Naive thymus-derived CD8-positive, alpha-beta T cell (primary cell): ENCODE measurements around the gene DENND1C. TPM values are rescaled to one million over a fixed set of nuclear protein-coding genes. Genes with fewer than 3 reads are reported as not detected.
A peak's percentile ranks its signal among the peaks of the same experiment; 100 is the strongest.

Source experiments
- ATAC-seq, 2 donors: fragments of 150-1000 bp; cut with Tn5 transposase in 1 of 2; sonication (Bioruptor Pico), chemical (Tn5 transposase) in 1 of 2; 1 replicate in 1 of 2; 2 replicates in 1 of 2; pipeline ENCODE4 v1.10.0; 2021; ENCODE audit warnings: mild to moderate bottlenecking in 2 of 2, moderate library complexity in 2 of 2
- POLR2A ChIA-PET: fragments of 350-600 bp; sonication (Branson Sonifier 250); formaldehyde crosslinking; loops from one replicate; lab custom pipeline; 2021; ENCODE audit warnings: antibody characterized with exemption; lab: Charles Lee
- DNase-seq, 10 donors: peaks; one replicate each; pipeline versions ENCODE4 v3.0.0 to v3.0.0-alpha.2; 2020 to 2022
- H3K27ac Mint-ChIP-seq, 10 donors: one replicate each; pipeline ENCODE4 v1.8.0; 2020 to 2022; ENCODE audit warnings: mild to moderate bottlenecking in 10 of 10, mixed read lengths in 10 of 10, moderate library complexity in 4 of 10, inconsistent platforms in 1 of 10
- H3K27me3 Mint-ChIP-seq, 5 donors: one replicate each; pipeline ENCODE4 v1.8.0; 2021 to 2022; ENCODE audit warnings: mixed read lengths in 5 of 5
- H3K36me3 Mint-ChIP-seq, 3 donors: one replicate each; pipeline ENCODE4 v1.8.0; 2020 to 2022; ENCODE audit warnings: mixed read lengths in 3 of 3, mild to moderate bottlenecking in 2 of 3, inconsistent platforms in 1 of 3
- H3K4me1 Mint-ChIP-seq, 4 donors: one replicate each; pipeline ENCODE4 v1.8.0; 2021 to 2022; ENCODE audit warnings: mixed read lengths in 4 of 4
- H3K4me3 Mint-ChIP-seq, 10 donors: one replicate each; pipeline ENCODE4 v1.8.0; 2020 to 2022; ENCODE audit warnings: mild to moderate bottlenecking in 10 of 10, mixed read lengths in 10 of 10, moderate library complexity in 6 of 10, inconsistent platforms in 1 of 10
- H3K9me3 Mint-ChIP-seq, 9 donors: one replicate each; pipeline ENCODE4 v1.8.0; 2020 to 2022; ENCODE audit warnings: mixed read lengths in 9 of 9, mild to moderate bottlenecking in 3 of 9, inconsistent platforms in 1 of 9, moderate library complexity in 1 of 9
- polyA plus RNA-seq, 3 donors: library from polyadenylated mRNA; unstranded; fragments of 300-500 nt; fragmentation: Illumina TruSeq; gene quantifications; one replicate each; pipeline ENCODE4 v1.2.3, GENCODE V29; 2021
- total RNA-seq, 8 experiments: library from RNA in 2 of 8; stranded (reverse) in 2 of 8; gene quantifications; one replicate each; pipeline ENCODE4 v1.2.3 and lab custom pipeline; 2021 to 2026

Gene DENND1C
- total and polyA plus RNA-seq, 5 experiments from 2014 or later = 35.4 to 110 (median 105) TPM

- no peak overlapping the region for H3K4me3 Mint-ChIP-seq
- H3K27me3 Mint-ChIP-seq = no peaks in the 10 kb centered on the region
- DNase-seq (no peak), ATAC-seq (no peak)
- POLR2A ChIA-PET = interaction anchor here (0.5 to 1.4 kb wide), 6 partner anchors 13 to 718 kb away, joined by 3 to 7 read pairs (median 4); partner anchors contain the start of gene SLC25A23
- peaks cover 0 to 74% (median 1%) of the 10 kb centered on the region in 3 donors for H3K36me3 Mint-ChIP-seq
- H3K4me1 Mint-ChIP-seq = peaks cover 0 to 8% (median 2%) of the 10 kb centered on the region in 4 donors
- H3K9me3 Mint-ChIP-seq = no peaks in the 10 kb centered on the region
- H3K27ac Mint-ChIP-seq = peak overlapping the region in 1 of 10 donors; percentile 6
These were observed 8.9 kb downstream of the DENND1C start for GRCh38 chr19:6472713-6473112.

GRCh38 chr19:6471076-6471475 is 10.5 kb downstream of the DENND1C start:
- no peak for ATAC-seq
- POLR2A ChIA-PET = interaction anchor here (0.5 kb wide), 1 partner anchor 601 kb away, joined by 3 read pairs; no protein-coding TSS in a partner anchor
- DNase-seq = no peak
- H3K4me3 Mint-ChIP-seq = no peak overlapping the region
- H3K4me1 Mint-ChIP-seq = peaks cover 0 to 6% (median 3%) of the 10 kb centered on the region in 4 donors
- no peaks in the 10 kb centered on the region for H3K9me3 Mint-ChIP-seq
- H3K27ac Mint-ChIP-seq = peak overlapping the region in 1 of 10 donors; percentile 5
- no peaks in the 10 kb centered on the region for H3K27me3 Mint-ChIP-seq
- H3K36me3 Mint-ChIP-seq = peaks cover 0 to 70% (median 1%) of the 10 kb centered on the region in 3 donors

- POLR2A ChIA-PET = no interaction called here
- Mint-ChIP-seq H3K4me3 (no peak overlapping the region), H3K27ac (peak overlapping the region in 4 of 10 donors; percentile 40 to 79 (median 50)), H3K4me1 (peaks cover 2 to 9% (median 4%) of the 10 kb centered on the region in 4 donors), H3K9me3 (no peaks in the 10 kb centered on the region), H3K36me3 (peaks cover 0 to 64% (median 1%) of the 10 kb centered on the region in 3 donors), H3K27me3 (no peaks in the 10 kb centered on the region)
- ATAC-seq = no peak
- no peak for DNase-seq
These were observed 11.4 kb downstream of the DENND1C start for GRCh38 chr19:6470173-6470572.

GRCh38 chr19:6467384-6467783 is 14.2 kb downstream of the DENND1C start:
- Mint-ChIP-seq H3K4me1 (peaks cover 8 to 18% (median 16%) of the 10 kb centered on the region in 4 donors), H3K27ac (peak overlapping the region in 3 of 10 donors; percentile 65 to 74 (median 74)), H3K27me3 (no peaks in the 10 kb centered on the region), H3K9me3 (no peaks in the 10 kb centered on the region), H3K36me3 (peaks cover 0 to 40% (median 1%) of the 10 kb centered on the region in 3 donors), H3K4me3 (no peak overlapping the region)
- POLR2A ChIA-PET = interaction anchor here (0.6 to 1.2 kb wide), 3 partner anchors 14 to 1898 kb away, joined by 3 to 4 read pairs (median 3); partner anchors contain the start of gene DENND1C
- ATAC-seq (no peak), DNase-seq (no peak)

GRCh38 chr19:6466526-6467248 is 14.9 kb downstream of the DENND1C start:
- H3K9me3 Mint-ChIP-seq = no peaks in the 10 kb centered on the region
- no peak for DNase-seq
- POLR2A ChIA-PET = interaction anchor here (0.6 to 1.2 kb wide), 3 partner anchors 15 to 1897 kb away, joined by 3 read pairs; partner anchors contain the start of genes CATSPERD and DENND1C
- H3K36me3 Mint-ChIP-seq = peaks cover 0 to 38% (median 1%) of the 10 kb centered on the region in 3 donors
- H3K27ac Mint-ChIP-seq = peak overlapping the region in 4 of 10 donors; percentile 48 to 85 (median 64)
- H3K4me3 Mint-ChIP-seq = peak overlapping the region in 1 of 10 donors; percentile 45
- peaks cover 8 to 22% (median 16%) of the 10 kb centered on the region in 4 donors for H3K4me1 Mint-ChIP-seq
- ATAC-seq = no peak
- H3K27me3 Mint-ChIP-seq = no peaks in the 10 kb centered on the region

GRCh38 chr19:6465663-6466062 is 15.9 kb downstream of the DENND1C start:
- Mint-ChIP-seq H3K4me3 (peak overlapping the region in 3 of 10 donors; percentile 62 to 83 (median 66)), H3K36me3 (peaks cover 0 to 30% (median 1%) of the 10 kb centered on the region in 3 donors), H3K27me3 (no peaks in the 10 kb centered on the region), H3K27ac (peak overlapping the region; percentile 52 to 86 (median 73)), H3K9me3 (no peaks in the 10 kb centered on the region), H3K4me1 (peaks cover 8 to 26% (median 17%) of the 10 kb centered on the region in 4 donors)
- DNase-seq (no peak), ATAC-seq (no peak)
- POLR2A ChIA-PET = interaction anchor here (0.6 to 2.5 kb wide), 5 partner anchors 10 to 42 kb away, joined by 3 to 10 read pairs (median 4); partner anchors contain the start of genes DENND1C and KHSRP

- peak overlapping the region; percentile 63 to 89 (median 85) for H3K27ac Mint-ChIP-seq
- POLR2A ChIA-PET = interaction anchor here (1.0 to 2.5 kb wide), 4 partner anchors 11 to 41 kb away, joined by 3 to 10 read pairs (median 5); partner anchors contain the start of genes DENND1C and KHSRP
- no peaks in the 10 kb centered on the region for H3K9me3 Mint-ChIP-seq
These were observed 16.6 kb downstream of the DENND1C start for GRCh38 chr19:6465006-6465405.

GRCh38 chr19:6464070-6464873 is 17.3 kb downstream of the DENND1C start, which contains the start of gene CRB3:
Gene CRB3, plus strand, starts transcription at chr19:6464271. Its CDS starts 431 bp downstream, at chr19:6464702.
- ATAC-seq (no peak), DNase-seq (peak; percentile 30 to 84 (median 52))
- Mint-ChIP-seq H3K27ac (peak within 1 kb of the TSS; percentile 63 to 92 (median 88)), H3K36me3 (peaks cover 0 to 18% (median 0%) of the 10 kb centered on the region in 3 donors), H3K4me1 (peaks cover 14 to 32% (median 25%) of the 10 kb centered on the region in 4 donors), H3K27me3 (no peaks in the 10 kb centered on the region), H3K4me3 (peak within 1 kb of the TSS; percentile 62 to 89 (median 76)), H3K9me3 (no peaks in the 10 kb centered on the region)
- POLR2A ChIA-PET = interaction anchor here (2.2 to 2.5 kb wide), 2 partner anchors 17 to 40 kb away, joined by 6 to 10 read pairs; partner anchors contain the start of genes DENND1C and KHSRP

More at GRCh38 chr19:6465006-6465405, 16.6 kb downstream of the DENND1C start:
- peak overlapping the region; percentile 56 to 83 (median 71) for H3K4me3 Mint-ChIP-seq
- H3K4me1 Mint-ChIP-seq = peaks cover 12 to 30% (median 23%) of the 10 kb centered on the region in 4 donors
- no peaks in the 10 kb centered on the region for H3K27me3 Mint-ChIP-seq
- H3K36me3 Mint-ChIP-seq = peaks cover 0 to 23% (median 0%) of the 10 kb centered on the region in 3 donors
- ATAC-seq = no peak
- no peak for DNase-seq

GRCh38 chr19:6460099-6460884 is 21.3 kb downstream of the DENND1C start:
- Mint-ChIP-seq H3K36me3 (peaks cover 6 to 24% (median 14%) of the 10 kb centered on the region in 3 donors), H3K4me1 (peaks cover 23 to 46% (median 32%) of the 10 kb centered on the region in 4 donors), H3K27ac (peak overlapping the region; percentile 88 to 98 (median 92)), H3K27me3 (no peaks in the 10 kb centered on the region), H3K9me3 (peaks cover 0 to 6% (median 2%) of the 10 kb centered on the region in 9 donors), H3K4me3 (peak overlapping the region; percentile 91 to 100 (median 96))
- DNase-seq (peak; percentile 92 to 98 (median 96)), ATAC-seq (peak; percentile 84 to 85)
- POLR2A ChIA-PET = interaction anchor here (0.6 to 2.7 kb wide), 12 partner anchors 21 to 1463 kb away, joined by 3 to 24 read pairs (median 4); partner anchors contain the start of genes ALKBH7, DENND1C, KHSRP and TUBB4A

- ATAC-seq = peak; percentile 9 to 23
- POLR2A ChIA-PET = interaction anchor here (0.6 to 2.7 kb wide), 7 partner anchors 13 to 1222 kb away, joined by 3 to 24 read pairs (median 3); partner anchors contain the start of genes DENND1C and KHSRP
- Mint-ChIP-seq H3K9me3 (peaks cover 0 to 14% (median 5%) of the 10 kb centered on the region in 9 donors), H3K36me3 (peaks cover 14 to 32% (median 22%) of the 10 kb centered on the region in 3 donors), H3K4me3 (peak within 1 kb of the TSS; percentile 91 to 100 (median 96)), H3K4me1 (peaks cover 16 to 38% (median 27%) of the 10 kb centered on the region in 4 donors), H3K27ac (peak within 1 kb of the TSS; percentile 88 to 98 (median 93)), H3K27me3 (no peaks in the 10 kb centered on the region)
- peak; percentile 28 to 75 (median 50) for DNase-seq
These were observed 22.1 kb downstream of the DENND1C start, which contains the start of gene SLC25A23 for GRCh38 chr19:6459262-6460098. Gene SLC25A23, minus strand, starts transcription at chr19:6459792. Its CDS starts 164 bp downstream, at chr19:6459628.
